ENCODE data around the gene OR2A1.
"Not testable (repeated sequence)": the region's sequence is repeated elsewhere in the genome, so short reads cannot be mapped to it uniquely, and the experiment has no call there.

Gene OR2A1

GRCh38 chr7:144323359-144323758 is 11.1 kb downstream of the OR2A1 start:
- not testable (repeated sequence) for H3K4me3 ChIP-seq (ENCODE audit: low read length in 2 of 2); H4K8ac ChIP-seq (ENCODE audit: low read depth, low read length); H3K36me3 ChIP-seq (replicated peaks in 1 of 2; ENCODE audit: control insufficient read depth in 2 of 2, insufficient read depth in 2 of 2, low read length in 2 of 2); H3K4me1 ChIP-seq (ENCODE audit: control insufficient read depth in 2 of 2, insufficient read depth in 1 of 2, low read depth in 1 of 2, low read length in 2 of 2); H3K79me1 ChIP-seq (ENCODE audit: low read depth, low read length); H2AK5ac ChIP-seq (ENCODE audit: low read depth, low read length); H3K27me3 ChIP-seq (ENCODE audit: control insufficient read depth in 3 of 3, insufficient read depth in 3 of 3, low read depth in 1 of 3, low read length in 3 of 3); H3K4ac ChIP-seq (ENCODE audit: low read length); H2BK120ac ChIP-seq (ENCODE audit: low read depth, low read length); H3K18ac ChIP-seq (ENCODE audit: low read length); H2BK5ac ChIP-seq (ENCODE audit: low read length); DNase-seq (ENCODE audit: low spot score); H2BK15ac ChIP-seq (ENCODE audit: low read length); H3K9me3 ChIP-seq (replicated peaks in 1 of 2; ENCODE audit: control insufficient read depth in 2 of 2, insufficient read depth in 1 of 2, low read depth in 1 of 2, low read length in 2 of 2); H2BK12ac ChIP-seq (ENCODE audit: low read length); H2AFZ ChIP-seq (ENCODE audit: low read length); H3K23ac ChIP-seq (ENCODE audit: low read depth, low read length, poor library complexity); H3K4me2 ChIP-seq (ENCODE audit: insufficient read depth, low read length, poor library complexity, severe bottlenecking); H3K9ac ChIP-seq (ENCODE audit: low read depth, low read length, poor library complexity); H3K27ac ChIP-seq (replicated peaks; ENCODE audit: low read length); H4K91ac ChIP-seq (ENCODE audit: low read depth, low read length, poor library complexity); H3K14ac ChIP-seq (ENCODE audit: low read length)
- WGBS, 2 donors (ENCODE audit: extremely low coverage in 2 of 2, insufficient read length in 2 of 2, insufficient replicate concordance in 1 of 2): no CpG with 5 or more reads among the region's 4 CpGs

GRCh38 chr7:144325868-144326267 is 13.6 kb downstream of the OR2A1 start:
- not testable (repeated sequence) for H3K27me3 ChIP-seq (ENCODE audit: control insufficient read depth in 3 of 3, insufficient read depth in 3 of 3, low read depth in 1 of 3, low read length in 3 of 3); DNase-seq (ENCODE audit: low spot score); H3K79me1 ChIP-seq (ENCODE audit: low read depth, low read length); H2AK5ac ChIP-seq (ENCODE audit: low read depth, low read length); H3K9ac ChIP-seq (ENCODE audit: low read depth, low read length, poor library complexity); H3K4me1 ChIP-seq (ENCODE audit: control insufficient read depth in 2 of 2, insufficient read depth in 1 of 2, low read depth in 1 of 2, low read length in 2 of 2); H3K27ac ChIP-seq (replicated peaks; ENCODE audit: low read length); H3K9me3 ChIP-seq (replicated peaks in 1 of 2; ENCODE audit: control insufficient read depth in 2 of 2, insufficient read depth in 1 of 2, low read depth in 1 of 2, low read length in 2 of 2); H2BK120ac ChIP-seq (ENCODE audit: low read depth, low read length); H4K91ac ChIP-seq (ENCODE audit: low read depth, low read length, poor library complexity); H2BK15ac ChIP-seq (ENCODE audit: low read length); H3K4ac ChIP-seq (ENCODE audit: low read length); H3K23ac ChIP-seq (ENCODE audit: low read depth, low read length, poor library complexity); H3K14ac ChIP-seq (ENCODE audit: low read length); H4K8ac ChIP-seq (ENCODE audit: low read depth, low read length); H3K18ac ChIP-seq (ENCODE audit: low read length); H3K4me3 ChIP-seq (ENCODE audit: low read length in 2 of 2); H3K36me3 ChIP-seq (replicated peaks in 1 of 2; ENCODE audit: control insufficient read depth in 2 of 2, insufficient read depth in 2 of 2, low read length in 2 of 2); H2BK5ac ChIP-seq (ENCODE audit: low read length); H2AFZ ChIP-seq (ENCODE audit: low read length); H3K4me2 ChIP-seq (ENCODE audit: insufficient read depth, low read length, poor library complexity, severe bottlenecking); H2BK12ac ChIP-seq (ENCODE audit: low read length)
- WGBS, 2 donors (ENCODE audit: extremely low coverage in 2 of 2, insufficient read length in 2 of 2, insufficient replicate concordance in 1 of 2): no CpG with 5 or more reads among the region's 5 CpGs

GRCh38 chr7:144330044-144330443 is 17.8 kb downstream of the OR2A1 start:
- H2BK15ac ChIP-seq (ENCODE audit: low read length); H2BK5ac ChIP-seq (ENCODE audit: low read length); H2BK12ac ChIP-seq (ENCODE audit: low read length); H3K27ac ChIP-seq (replicated peaks; ENCODE audit: low read length); H3K14ac ChIP-seq (ENCODE audit: low read length); H3K4me1 ChIP-seq (ENCODE audit: control insufficient read depth in 2 of 2, insufficient read depth in 1 of 2, low read depth in 1 of 2, low read length in 2 of 2); H4K91ac ChIP-seq (ENCODE audit: low read depth, low read length, poor library complexity); H3K23ac ChIP-seq (ENCODE audit: low read depth, low read length, poor library complexity); H3K9me3 ChIP-seq (replicated peaks in 1 of 2; ENCODE audit: control insufficient read depth in 2 of 2, insufficient read depth in 1 of 2, low read depth in 1 of 2, low read length in 2 of 2); H3K36me3 ChIP-seq (replicated peaks in 1 of 2; ENCODE audit: control insufficient read depth in 2 of 2, insufficient read depth in 2 of 2, low read length in 2 of 2); H2AK5ac ChIP-seq (ENCODE audit: low read depth, low read length); H3K27me3 ChIP-seq (ENCODE audit: control insufficient read depth in 3 of 3, insufficient read depth in 3 of 3, low read depth in 1 of 3, low read length in 3 of 3); H2AFZ ChIP-seq (ENCODE audit: low read length); DNase-seq (ENCODE audit: low spot score); H3K79me1 ChIP-seq (ENCODE audit: low read depth, low read length); H3K18ac ChIP-seq (ENCODE audit: low read length); H3K4me2 ChIP-seq (ENCODE audit: insufficient read depth, low read length, poor library complexity, severe bottlenecking); H4K8ac ChIP-seq (ENCODE audit: low read depth, low read length); H3K4ac ChIP-seq (ENCODE audit: low read length); H3K4me3 ChIP-seq (ENCODE audit: low read length in 2 of 2); H3K9ac ChIP-seq (ENCODE audit: low read depth, low read length, poor library complexity); H2BK120ac ChIP-seq (ENCODE audit: low read depth, low read length): not testable (repeated sequence)

- WGBS, 2 donors (ENCODE audit: extremely low coverage in 2 of 2, insufficient read length in 2 of 2, insufficient replicate concordance in 1 of 2): no CpG with 5 or more reads among the region's 9 CpGs
- H3K4me3 ChIP-seq (ENCODE audit: low read length in 2 of 2); H4K91ac ChIP-seq (ENCODE audit: low read depth, low read length, poor library complexity); H3K14ac ChIP-seq (ENCODE audit: low read length); H3K9ac ChIP-seq (ENCODE audit: low read depth, low read length, poor library complexity); H3K79me1 ChIP-seq (ENCODE audit: low read depth, low read length); H2BK5ac ChIP-seq (ENCODE audit: low read length); H3K18ac ChIP-seq (ENCODE audit: low read length); H3K4me2 ChIP-seq (ENCODE audit: insufficient read depth, low read length, poor library complexity, severe bottlenecking); H3K27ac ChIP-seq (replicated peaks; ENCODE audit: low read length); H2BK12ac ChIP-seq (ENCODE audit: low read length); H2BK15ac ChIP-seq (ENCODE audit: low read length); H3K23ac ChIP-seq (ENCODE audit: low read depth, low read length, poor library complexity); DNase-seq (ENCODE audit: low spot score); H3K4ac ChIP-seq (ENCODE audit: low read length); H3K9me3 ChIP-seq (replicated peaks in 1 of 2; ENCODE audit: control insufficient read depth in 2 of 2, insufficient read depth in 1 of 2, low read depth in 1 of 2, low read length in 2 of 2); H4K8ac ChIP-seq (ENCODE audit: low read depth, low read length); H2AFZ ChIP-seq (ENCODE audit: low read length); H3K4me1 ChIP-seq (ENCODE audit: control insufficient read depth in 2 of 2, insufficient read depth in 1 of 2, low read depth in 1 of 2, low read length in 2 of 2); H3K36me3 ChIP-seq (replicated peaks in 1 of 2; ENCODE audit: control insufficient read depth in 2 of 2, insufficient read depth in 2 of 2, low read length in 2 of 2); H3K27me3 ChIP-seq (ENCODE audit: control insufficient read depth in 3 of 3, insufficient read depth in 3 of 3, low read depth in 1 of 3, low read length in 3 of 3); H2BK120ac ChIP-seq (ENCODE audit: low read depth, low read length); H2AK5ac ChIP-seq (ENCODE audit: low read depth, low read length): not testable (repeated sequence)
Observed at GRCh38 chr7:144331221-144331995, 19.2 kb downstream of the OR2A1 start.
